Stimulated activated CD8-positive, alpha-beta memory T cell treated with anti-CD3 and anti-CD28 coated beads, Interleukin-2, amount 100 ng/mL, for 48 hours (primary cell): ENCODE measurements around the gene PRDX2.

Source experiments
- DNase-seq, 2 donors: peaks; one replicate each; pipeline ENCODE4 v3.0.0-alpha.2; 2020; ENCODE audit warnings: low read depth in 2 of 2

The PRDX2 gene

GRCh38 chr19:12752056-12752781 is 49.4 kb downstream of the PRDX2 start:
- DNase-seq: no peak

- DNase-seq: no peak
These were observed 50.0 kb downstream of the PRDX2 start, which contains the start of gene BEST2 for GRCh38 chr19:12751635-12752034. Gene BEST2 (plus strand): TSS chr19:12751791. CDS start chr19:12752593, 802 bp downstream.

- no peak for DNase-seq
These were observed 50.7 kb downstream of the PRDX2 start for GRCh38 chr19:12750851-12751250.

DNA sequence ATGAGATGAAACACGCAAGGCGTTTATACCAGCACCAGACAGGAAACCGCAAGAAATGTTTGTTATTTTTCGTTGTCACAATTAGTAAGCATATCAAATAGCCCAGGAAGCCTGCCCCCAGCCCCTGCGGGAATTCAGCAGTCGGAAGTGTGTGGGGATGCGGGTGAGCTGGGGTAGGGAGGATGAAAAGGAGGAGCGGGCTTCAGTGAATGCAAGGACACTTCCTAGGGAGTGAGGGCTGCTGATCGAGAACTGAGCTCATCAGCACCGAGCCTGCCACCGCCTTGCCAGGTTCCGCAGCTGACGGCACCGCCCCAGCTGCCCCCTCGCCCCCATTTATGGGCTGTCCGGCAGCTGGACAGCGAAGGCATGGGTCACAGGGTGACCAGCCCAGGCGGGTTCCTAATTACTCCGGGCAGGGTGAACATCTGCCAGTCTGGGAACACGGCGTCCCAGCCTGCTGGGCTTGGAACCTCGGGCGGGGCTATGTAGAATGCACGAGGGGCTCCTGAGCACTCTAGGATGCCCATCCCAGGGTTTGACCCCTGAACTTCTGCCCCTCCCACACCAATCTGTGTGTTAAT is 51.6 kb downstream of the PRDX2 start:
- no peak for DNase-seq

DNA sequence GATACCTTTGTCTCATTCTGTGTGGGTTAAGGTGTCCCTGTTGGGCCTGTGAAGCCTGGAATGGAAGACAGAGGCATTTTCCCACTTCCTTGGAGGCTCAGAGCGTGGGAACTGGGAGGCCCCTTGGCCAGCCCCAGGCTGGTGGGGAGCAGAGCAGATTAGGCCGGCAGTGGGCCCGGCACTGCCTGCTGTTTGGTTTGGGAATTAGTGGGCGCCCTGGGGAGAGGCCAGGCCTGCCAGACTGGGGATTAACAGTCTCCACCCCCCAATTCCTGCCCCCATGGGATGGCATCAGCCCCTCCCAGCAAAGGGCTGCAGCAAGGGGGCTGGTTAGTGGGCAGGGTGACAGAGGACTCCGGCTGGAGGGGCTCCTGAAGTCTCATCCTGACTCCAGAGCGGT is 53.1 kb downstream of the PRDX2 start:
- no peak for DNase-seq
